Peyer's patch (tissue), 4 donors: ENCODE results near the gene SARNP. TPM values are rescaled to one million over a fixed set of nuclear protein-coding genes. Genes with fewer than 3 reads are reported as not detected.

Source experiments
- DNase-seq, 3 donors: peaks; one replicate each; pipeline ENCODE4 v3.0.0-alpha.2; 2017 to 2019
- H3K27ac ChIP-seq, 4 donors: fragments of 200-600 bp; sonication (generic); one replicate each; pipeline ENCODE4 v1.5.1; 2016 to 2019
- H3K27me3 ChIP-seq, 2 donors: fragments of 200-600 bp; sonication (generic); one replicate each; pipeline ENCODE4 v1.5.1; 2019
- H3K36me3 ChIP-seq, 3 donors: fragments of 200-600 bp; sonication (generic); one replicate each; pipeline ENCODE4 v1.5.1; 2016 to 2019
- H3K4me1 ChIP-seq, 4 donors: fragments of 200-600 bp; sonication (generic); one replicate each; pipeline ENCODE4 v1.5.1; 2016 to 2019
- H3K4me3 ChIP-seq, 4 donors: fragments of 200-600 bp; sonication (generic); 1 replicate in 3 of 4; 2 replicates in 1 of 4; pipeline ENCODE4 v1.5.1; 2016 to 2019; ENCODE audit warnings: mild to moderate bottlenecking in 1 of 4
- H3K9me3 ChIP-seq, 4 donors: fragments of 200-600 bp; sonication (generic); one replicate each; pipeline ENCODE4 v1.5.1; 2016 to 2019; ENCODE audit warnings: mild to moderate bottlenecking in 1 of 4
- CTCF ChIP-seq, 6 experiments: fragments of 450-650 bp in 4 of 6; fragments of 200-600 bp in 2 of 6; sonication (generic) in 1 of 6; IDR thresholded peaks; one replicate each; pipeline ENCODE4 v1.5.1; 2017 to 2019; ENCODE audit warnings: antibody characterized with exemption in 6 of 6, mild to moderate bottlenecking in 3 of 6, moderate library complexity in 1 of 6
- POLR2A ChIP-seq, 2 donors: fragments of 450-650 bp; IDR thresholded peaks; one replicate each; pipeline ENCODE4 v1.5.1; 2017; ENCODE audit warnings: antibody characterized with exemption in 2 of 2, mild to moderate bottlenecking in 2 of 2, moderate library complexity in 2 of 2
- total RNA-seq, 4 donors: library from RNA; depleted of rRNA; stranded (reverse); fragments of >200 nt; gene quantifications; one replicate each; pipeline ENCODE4 v1.1.0, GENCODE V29; 2016

SARNP gene
- total RNA-seq, 4 donors from 2014 or later, result 21.9 to 60.2 (median 44.9) TPM

GRCh38 chr12:55812088-55812487 lies 5.4 kb downstream of the SARNP start:
- Histone ChIP-seq H3K9me3 (no peaks in the 10 kb centered on the region), H3K27ac (no peak overlapping the region), H3K27me3 (no peaks in the 10 kb centered on the region), H3K36me3 (peaks cover 0 to 39% (median 0%) of the 10 kb centered on the region in 3 donors), H3K4me3 (no peak overlapping the region), H3K4me1 (peaks cover 0 to 29% (median 0%) of the 10 kb centered on the region in 4 donors)
- TF ChIP-seq CTCF (IDR thresholded peaks at IDR 0.05) (no peak), POLR2A (IDR thresholded peaks at IDR 0.05) (no peak)
- no peak for DNase-seq

GRCh38 chr12:55809274-55809673 lies 8.2 kb downstream of the SARNP start:
- no peaks in the 10 kb centered on the region for H3K27me3 ChIP-seq
- H3K4me1 ChIP-seq, result peaks cover 0 to 6% (median 0%) of the 10 kb centered on the region in 4 donors
- no peak overlapping the region for H3K27ac ChIP-seq
- no peak for DNase-seq
- no peaks in the 10 kb centered on the region for H3K9me3 ChIP-seq
- TF ChIP-seq CTCF (IDR thresholded peaks at IDR 0.05) (no peak), POLR2A (IDR thresholded peaks at IDR 0.05) (no peak)
- H3K36me3 ChIP-seq, result peaks cover 0 to 28% (median 0%) of the 10 kb centered on the region in 3 donors
- H3K4me3 ChIP-seq, result no peak overlapping the region

GRCh38 chr12:55806982-55807381 lies 10.5 kb downstream of the SARNP start:
- no peaks in the 10 kb centered on the region for H3K27me3 ChIP-seq
- peaks cover 0 to 29% (median 0%) of the 10 kb centered on the region in 3 donors for H3K36me3 ChIP-seq
- TF ChIP-seq POLR2A (IDR thresholded peaks at IDR 0.05) (no peak), CTCF (IDR thresholded peaks at IDR 0.05) (no peak)
- H3K27ac ChIP-seq, result no peak overlapping the region
- no peaks in the 10 kb centered on the region for H3K9me3 ChIP-seq
- H3K4me1 ChIP-seq, result peaks cover 0 to 1% (median 0%) of the 10 kb centered on the region in 4 donors
- H3K4me3 ChIP-seq, result no peak overlapping the region
- no peak for DNase-seq

- H3K36me3 ChIP-seq, result peaks cover 0 to 68% (median 0%) of the 10 kb centered on the region in 3 donors
- DNase-seq, result no peak
- no peak overlapping the region for H3K27ac ChIP-seq
- no peak for TF ChIP-seq CTCF (IDR thresholded peaks at IDR 0.05)
- no peak for TF ChIP-seq POLR2A (IDR thresholded peaks at IDR 0.05)
- H3K4me3 ChIP-seq, result no peak overlapping the region
- no peaks in the 10 kb centered on the region for H3K9me3 ChIP-seq
- H3K4me1 ChIP-seq, result no peaks in the 10 kb centered on the region
- H3K27me3 ChIP-seq, result no peaks in the 10 kb centered on the region
These were observed 20.0 kb downstream of the SARNP start for GRCh38 chr12:55797550-55797949.

- TF ChIP-seq POLR2A (IDR thresholded peaks at IDR 0.05) (no peak), CTCF (IDR thresholded peaks at IDR 0.05) (peak in 3 of 6 experiments; percentile 44 to 49 (median 45))
- no peak for DNase-seq
- Histone ChIP-seq H3K4me3 (no peak overlapping the region), H3K27ac (no peak overlapping the region), H3K27me3 (no peaks in the 10 kb centered on the region), H3K4me1 (no peaks in the 10 kb centered on the region), H3K9me3 (no peaks in the 10 kb centered on the region), H3K36me3 (peaks cover 0 to 72% (median 0%) of the 10 kb centered on the region in 3 donors)
These were observed 20.5 kb downstream of the SARNP start for GRCh38 chr12:55797068-55797467.

- no peak overlapping the region for H3K4me3 ChIP-seq
- H3K36me3 ChIP-seq, result peaks cover 0 to 70% (median 0%) of the 10 kb centered on the region in 3 donors
- no peak for TF ChIP-seq CTCF (IDR thresholded peaks at IDR 0.05)
- no peak for TF ChIP-seq POLR2A (IDR thresholded peaks at IDR 0.05)
- no peak overlapping the region for H3K27ac ChIP-seq
- DNase-seq, result no peak
- no peaks in the 10 kb centered on the region for H3K9me3 ChIP-seq
- no peaks in the 10 kb centered on the region for H3K4me1 ChIP-seq
- no peaks in the 10 kb centered on the region for H3K27me3 ChIP-seq
These were observed 21.6 kb downstream of the SARNP start for GRCh38 chr12:55795950-55796349.
